BLaER1 treated with 17β-estradiol and CSF1 and Interleukin-3, amounts not matched to agents 10 nM and 100 nM (cell line): ENCODE results near the gene PTPRZ1.

ENCODE experiments used
- H3K27ac ChIP-seq, 11 experiments: shearing (Covaris generic); formaldehyde crosslinking; 2 replicates each; pipeline ENCODE4 v1.8.1; 2022
- H3K27me3 ChIP-seq, 11 experiments: shearing (Covaris generic); formaldehyde crosslinking; 2 replicates each; pipeline ENCODE4 v1.8.1; 2022
- H3K36me3 ChIP-seq, 11 experiments: shearing (Covaris generic); formaldehyde crosslinking; 2 replicates each; pipeline ENCODE4 v1.8.1; 2022
- H3K4me1 ChIP-seq, 10 experiments: shearing (Covaris generic); formaldehyde crosslinking; 2 replicates each; pipeline ENCODE4 v1.8.1; 2022
- H3K4me2 ChIP-seq, 11 experiments: shearing (Covaris generic); formaldehyde crosslinking; 2 replicates each; pipeline ENCODE4 v1.8.1; 2022
- H3K4me3 ChIP-seq, 10 experiments: shearing (Covaris generic); formaldehyde crosslinking; 2 replicates each; pipeline ENCODE4 v1.8.1; 2022
- H3K9ac ChIP-seq, 11 experiments: shearing (Covaris generic); formaldehyde crosslinking; 2 replicates each; pipeline ENCODE4 v1.8.1; 2022
- H3K9me3 ChIP-seq, 11 experiments: shearing (Covaris generic); formaldehyde crosslinking; replicated peaks in 1 of 11; 2 replicates each; pipeline ENCODE4 v1.8.1; 2022
- H4K20me1 ChIP-seq, 11 experiments: shearing (Covaris generic); formaldehyde crosslinking; 2 replicates each; pipeline ENCODE4 v1.8.1; 2022
- Cebpa-rat ChIP-seq, 11 experiments: shearing (Covaris generic); IDR thresholded peaks; 2 replicates each; pipeline ENCODE4 v1.8.1; 2022

PTPRZ1 gene

GRCh38 chr7:121913947-121914675 is 41.1 kb downstream of the PTPRZ1 start:
- H3K9ac ChIP-seq: no peak overlapping the region
- no peak for TF ChIP-seq Cebpa-rat (IDR thresholded peaks at IDR 0.05)
- H3K27ac ChIP-seq: no peak overlapping the region
- no peaks in the 10 kb centered on the region for H3K4me1 ChIP-seq
- no peak overlapping the region for H3K4me3 ChIP-seq
- no peaks in the 10 kb centered on the region for H3K27me3 ChIP-seq
- H3K4me2 ChIP-seq: no peak overlapping the region
- no peaks in the 10 kb centered on the region for H3K9me3 ChIP-seq
- H4K20me1 ChIP-seq: no peaks in the 10 kb centered on the region
- H3K36me3 ChIP-seq: no peaks in the 10 kb centered on the region

- Histone ChIP-seq H3K27ac (no peak overlapping the region), H3K36me3 (no peaks in the 10 kb centered on the region), H4K20me1 (no peaks in the 10 kb centered on the region), H3K27me3 (no peaks in the 10 kb centered on the region), H3K4me3 (no peak overlapping the region), H3K4me2 (no peak overlapping the region), H3K4me1 (no peaks in the 10 kb centered on the region), H3K9ac (no peak overlapping the region), H3K9me3 (no peaks in the 10 kb centered on the region)
- no peak for TF ChIP-seq Cebpa-rat (IDR thresholded peaks at IDR 0.05)
Observed at GRCh38 chr7:121914676-121915279, 41.8 kb downstream of the PTPRZ1 start.

- no peaks in the 10 kb centered on the region for H3K9me3 ChIP-seq
- no peak overlapping the region for H3K9ac ChIP-seq
- TF ChIP-seq Cebpa-rat (IDR thresholded peaks at IDR 0.05): no peak
- H3K36me3 ChIP-seq: no peaks in the 10 kb centered on the region
- no peak overlapping the region for H3K4me2 ChIP-seq
- H4K20me1 ChIP-seq: no peaks in the 10 kb centered on the region
- H3K4me1 ChIP-seq: no peaks in the 10 kb centered on the region
- H3K27ac ChIP-seq: no peak overlapping the region
- H3K4me3 ChIP-seq: no peak overlapping the region
- H3K27me3 ChIP-seq: no peaks in the 10 kb centered on the region
Observed at GRCh38 chr7:121916211-121916610, 43.2 kb downstream of the PTPRZ1 start.

- Histone ChIP-seq H3K4me2 (no peak overlapping the region), H3K9me3 (no peaks in the 10 kb centered on the region), H4K20me1 (no peaks in the 10 kb centered on the region), H3K4me1 (no peaks in the 10 kb centered on the region), H3K27ac (no peak overlapping the region), H3K27me3 (no peaks in the 10 kb centered on the region), H3K9ac (no peak overlapping the region), H3K4me3 (no peak overlapping the region), H3K36me3 (no peaks in the 10 kb centered on the region)
- no peak for TF ChIP-seq Cebpa-rat (IDR thresholded peaks at IDR 0.05)
Observed at GRCh38 chr7:121919986-121920385, 47.0 kb downstream of the PTPRZ1 start.

GRCh38 chr7:121924269-121925186 is 51.6 kb downstream of the PTPRZ1 start:
- no peak for TF ChIP-seq Cebpa-rat (IDR thresholded peaks at IDR 0.05)
- H3K9ac ChIP-seq: no peak overlapping the region
- H3K27me3 ChIP-seq: no peaks in the 10 kb centered on the region
- H3K27ac ChIP-seq: no peak overlapping the region
- no peaks in the 10 kb centered on the region for H4K20me1 ChIP-seq
- H3K4me3 ChIP-seq: no peak overlapping the region
- no peak overlapping the region for H3K4me2 ChIP-seq
- no peaks in the 10 kb centered on the region for H3K4me1 ChIP-seq
- no peaks in the 10 kb centered on the region for H3K36me3 ChIP-seq
- H3K9me3 ChIP-seq: no peaks in the 10 kb centered on the region

- no peaks in the 10 kb centered on the region for H4K20me1 ChIP-seq
- H3K27ac ChIP-seq: no peak overlapping the region
- H3K4me3 ChIP-seq: no peak overlapping the region
- no peak overlapping the region for H3K9ac ChIP-seq
- no peak overlapping the region; a peak in 1 of 22 replicates for H3K4me2 ChIP-seq
- H3K27me3 ChIP-seq: no peaks in the 10 kb centered on the region
- peaks cover 0 to 5% (median 0%) of the 10 kb centered on the region in 10 experiments; a peak in 2 of 20 replicates for H3K4me1 ChIP-seq
- H3K36me3 ChIP-seq: no peaks in the 10 kb centered on the region
- TF ChIP-seq Cebpa-rat (IDR thresholded peaks at IDR 0.05): peak in 2 of 11 experiments; percentile 29 to 49; a peak in 1 of 22 replicates
- H3K9me3 ChIP-seq: no peaks in the 10 kb centered on the region
Observed at GRCh38 chr7:121931149-121931902, 58.4 kb downstream of the PTPRZ1 start.

GRCh38 chr7:121932768-121933167 is 59.8 kb downstream of the PTPRZ1 start:
- no peak for TF ChIP-seq Cebpa-rat (IDR thresholded peaks at IDR 0.05)
- Histone ChIP-seq H3K27ac (no peak overlapping the region), H3K4me1 (peaks cover 0 to 5% (median 0%) of the 10 kb centered on the region in 10 experiments; a peak in 2 of 20 replicates), H3K4me2 (no peak overlapping the region), H4K20me1 (no peaks in the 10 kb centered on the region), H3K27me3 (no peaks in the 10 kb centered on the region), H3K9me3 (no peaks in the 10 kb centered on the region), H3K36me3 (no peaks in the 10 kb centered on the region), H3K9ac (no peak overlapping the region), H3K4me3 (no peak overlapping the region)

- TF ChIP-seq Cebpa-rat (IDR thresholded peaks at IDR 0.05): 0 out of 22 replicates have a peak, but pooled peaks of 1 of the 11 experiments have one; percentile 12
- no peaks in the 10 kb centered on the region for H4K20me1 ChIP-seq
- H3K27me3 ChIP-seq: no peaks in the 10 kb centered on the region
- no peaks in the 10 kb centered on the region for H3K9me3 ChIP-seq
- no peak overlapping the region for H3K9ac ChIP-seq
- H3K27ac ChIP-seq: no peak overlapping the region
- H3K4me3 ChIP-seq: no peak overlapping the region
- H3K4me2 ChIP-seq: no peak overlapping the region
- no peaks in the 10 kb centered on the region for H3K4me1 ChIP-seq
- H3K36me3 ChIP-seq: no peaks in the 10 kb centered on the region
Observed at GRCh38 chr7:121936951-121937623, 64.1 kb downstream of the PTPRZ1 start.
